ENCODE results near the gene APCDD1. TPM values are rescaled to one million over a fixed set of nuclear protein-coding genes. Genes with fewer than 3 reads are reported as not detected.
A peak's percentile ranks its signal among the peaks of the same experiment; 100 is the strongest.

Gene APCDD1
- polyA plus RNA-seq, 2 donors, result 16.2 to 43.1 TPM

DNA sequence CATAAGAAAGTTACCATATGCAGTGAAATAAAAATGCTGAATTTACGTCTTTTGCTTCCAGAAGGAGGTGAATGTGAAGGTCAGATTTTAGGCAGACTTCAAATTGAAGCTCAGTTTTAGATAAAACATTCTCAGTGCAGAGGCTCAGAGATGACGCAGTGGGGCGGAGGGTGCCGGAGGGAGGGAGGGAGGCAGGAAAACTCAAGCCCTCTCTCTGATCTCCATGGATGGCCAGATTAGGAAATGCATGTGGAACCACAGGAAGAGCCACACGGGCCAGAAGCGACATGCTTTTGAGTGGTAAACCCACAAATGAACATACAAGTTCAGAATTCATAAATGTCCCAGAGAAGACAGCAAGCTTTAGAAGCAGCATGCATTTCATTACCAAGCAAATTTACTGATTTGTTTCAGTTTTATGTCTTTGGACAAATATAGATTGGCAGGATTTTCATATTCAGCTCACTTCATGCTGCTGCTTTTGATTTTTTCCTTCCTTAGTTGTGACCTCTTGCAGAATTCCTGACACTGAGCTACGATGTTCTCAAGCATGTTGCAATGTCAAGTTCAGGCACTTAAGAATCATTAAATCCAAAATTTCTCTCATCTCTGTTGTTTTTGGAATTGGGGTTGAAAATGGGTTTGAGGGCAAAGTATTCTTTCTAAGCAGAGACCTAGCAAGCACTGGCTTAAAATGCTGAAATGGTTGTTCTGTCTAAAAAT, 29.7 kb upstream of the APCDD1 start:
- H3K27ac ChIP-seq (ENCODE audit: low read depth in 2 of 2, low read length in 1 of 2), result no peak overlapping the region
- WGBS, 2 donors, result 66 to 69% methylated on average over 7 of the region's 7 CpGs

GRCh38 chr18:10430677-10431076, 23.8 kb upstream of the APCDD1 start:
- no peak overlapping the region for H3K27ac ChIP-seq (ENCODE audit: low read depth in 2 of 2, low read length in 1 of 2)
- no peaks in the 10 kb centered on the region for H3K9me3 ChIP-seq (ENCODE audit: control insufficient read depth in 2 of 2, insufficient read depth in 1 of 2, low read depth in 1 of 2, low read length in 1 of 2)
- no peaks in the 10 kb centered on the region for H3K36me3 ChIP-seq (ENCODE audit: control insufficient read depth in 2 of 2, insufficient read depth in 2 of 2, low read length in 1 of 2)
- H3K4me1 ChIP-seq (ENCODE audit: control insufficient read depth in 2 of 2, insufficient read depth in 2 of 2, low read length in 1 of 2), result peaks cover 2 to 11% of the 10 kb centered on the region in 2 donors
- no peaks in the 10 kb centered on the region for H3K27me3 ChIP-seq (ENCODE audit: control insufficient read depth in 1 of 2, insufficient read depth in 2 of 2, low read length in 2 of 2)
- no peak overlapping the region for H3K4me3 ChIP-seq (ENCODE audit: low read depth in 1 of 2, low read length in 2 of 2)
- WGBS, 2 donors, result 31 to 68% methylated on average over 4 of the region's 4 CpGs

More for the DNA sequence above, 29.7 kb upstream of the APCDD1 start:
- Histone ChIP-seq H3K9me3 (ENCODE audit: control insufficient read depth in 2 of 2, insufficient read depth in 1 of 2, low read depth in 1 of 2, low read length in 1 of 2) (no peaks in the 10 kb centered on the region), H3K4me3 (ENCODE audit: low read depth in 1 of 2, low read length in 2 of 2) (no peak overlapping the region), H3K36me3 (ENCODE audit: control insufficient read depth in 2 of 2, insufficient read depth in 2 of 2, low read length in 1 of 2) (no peaks in the 10 kb centered on the region), H3K4me1 (ENCODE audit: control insufficient read depth in 2 of 2, insufficient read depth in 2 of 2, low read length in 1 of 2) (peaks cover 3 to 4% of the 10 kb centered on the region in 2 donors), H3K27me3 (ENCODE audit: control insufficient read depth in 1 of 2, insufficient read depth in 2 of 2, low read length in 2 of 2) (no peaks in the 10 kb centered on the region)

DNA sequence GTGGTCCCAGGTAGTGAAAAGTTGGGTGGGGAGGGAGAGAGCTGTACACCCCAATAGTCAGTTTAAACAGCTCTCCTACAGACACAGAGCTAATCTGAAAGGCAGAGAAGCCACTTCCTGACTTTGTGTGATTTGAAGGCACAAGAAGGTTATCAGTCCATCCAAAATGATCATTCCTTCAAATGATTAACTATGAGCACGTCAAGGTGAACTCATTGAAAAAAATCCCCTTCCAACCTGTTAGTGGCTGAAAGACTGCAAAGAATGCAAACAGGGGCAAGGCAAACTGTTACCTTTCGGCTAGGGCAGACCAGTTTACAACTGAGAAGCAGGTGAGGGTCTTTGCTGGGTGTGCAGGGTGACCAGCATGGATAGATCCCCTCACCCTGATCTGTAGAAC, 22.8 kb upstream of the APCDD1 start:
- Histone ChIP-seq H3K4me1 (ENCODE audit: control insufficient read depth in 2 of 2, insufficient read depth in 2 of 2, low read length in 1 of 2) (peaks cover 2 to 11% of the 10 kb centered on the region in 2 donors), H3K9me3 (ENCODE audit: control insufficient read depth in 2 of 2, insufficient read depth in 1 of 2, low read depth in 1 of 2, low read length in 1 of 2) (no peaks in the 10 kb centered on the region), H3K27ac (ENCODE audit: low read depth in 2 of 2, low read length in 1 of 2) (peak overlapping the region in 1 of 2 donors; percentile 83), H3K4me3 (ENCODE audit: low read depth in 1 of 2, low read length in 2 of 2) (no peak overlapping the region), H3K27me3 (ENCODE audit: control insufficient read depth in 1 of 2, insufficient read depth in 2 of 2, low read length in 2 of 2) (no peaks in the 10 kb centered on the region), H3K36me3 (ENCODE audit: control insufficient read depth in 2 of 2, insufficient read depth in 2 of 2, low read length in 1 of 2) (no peaks in the 10 kb centered on the region)
- 60 to 65% methylated on average over 2 of the region's 2 CpGs for WGBS, 2 donors

DNA sequence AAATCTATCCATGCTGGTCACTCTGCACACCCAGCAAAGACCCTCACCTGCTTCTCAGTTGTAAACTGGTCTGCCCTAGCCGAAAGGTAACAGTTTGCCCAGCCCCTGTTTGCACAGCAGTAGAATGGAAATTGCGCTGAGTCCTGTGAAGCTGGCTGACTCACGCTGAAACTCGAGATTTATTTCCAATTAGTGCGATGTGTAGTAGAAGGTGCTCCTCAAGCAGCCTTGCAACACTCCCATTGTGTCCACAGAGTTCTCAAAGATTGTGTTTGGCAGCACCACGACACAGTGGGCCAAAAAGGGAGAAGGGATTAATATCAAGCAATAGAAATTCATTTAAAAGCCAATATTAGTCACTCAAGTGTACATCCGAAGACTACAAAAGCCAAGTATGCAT, 21.7 kb upstream of the APCDD1 start:
- H3K27me3 ChIP-seq (ENCODE audit: control insufficient read depth in 1 of 2, insufficient read depth in 2 of 2, low read length in 2 of 2), result no peaks in the 10 kb centered on the region
- peak overlapping the region; percentile 52 to 83 for H3K27ac ChIP-seq (ENCODE audit: low read depth in 2 of 2, low read length in 1 of 2)
- no peak overlapping the region for H3K4me3 ChIP-seq (ENCODE audit: low read depth in 1 of 2, low read length in 2 of 2)
- 46 to 60% methylated on average over 7 of the region's 7 CpGs for WGBS, 2 donors
- no peaks in the 10 kb centered on the region for H3K36me3 ChIP-seq (ENCODE audit: control insufficient read depth in 2 of 2, insufficient read depth in 2 of 2, low read length in 1 of 2)
- peaks cover 2 to 11% of the 10 kb centered on the region in 2 donors for H3K4me1 ChIP-seq (ENCODE audit: control insufficient read depth in 2 of 2, insufficient read depth in 2 of 2, low read length in 1 of 2)
- H3K9me3 ChIP-seq (ENCODE audit: control insufficient read depth in 2 of 2, insufficient read depth in 1 of 2, low read depth in 1 of 2, low read length in 1 of 2), result no peaks in the 10 kb centered on the region

DNA sequence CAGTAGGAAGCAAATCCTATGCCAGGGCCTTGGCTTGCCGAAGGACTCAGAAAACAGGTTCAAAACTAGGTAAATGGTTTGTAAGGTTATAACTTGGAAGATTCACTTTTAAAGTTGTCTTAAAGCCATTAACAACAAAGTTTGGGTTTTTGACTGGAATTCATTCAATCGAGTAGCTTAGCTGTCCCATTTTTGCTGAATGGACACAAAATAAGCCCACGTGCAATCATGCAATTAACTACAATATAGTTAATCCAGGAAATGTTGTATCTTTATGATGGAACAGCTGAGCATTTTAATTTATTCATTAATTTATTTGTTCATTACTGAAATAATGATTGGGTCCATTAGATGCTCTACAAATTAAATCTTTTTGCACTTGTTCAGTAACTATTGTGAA, 18.3 kb upstream of the APCDD1 start:
- Histone ChIP-seq H3K9me3 (ENCODE audit: control insufficient read depth in 2 of 2, insufficient read depth in 1 of 2, low read depth in 1 of 2, low read length in 1 of 2) (no peaks in the 10 kb centered on the region), H3K27ac (ENCODE audit: low read depth in 2 of 2, low read length in 1 of 2) (no peak overlapping the region), H3K36me3 (ENCODE audit: control insufficient read depth in 2 of 2, insufficient read depth in 2 of 2, low read length in 1 of 2) (no peaks in the 10 kb centered on the region), H3K27me3 (ENCODE audit: control insufficient read depth in 1 of 2, insufficient read depth in 2 of 2, low read length in 2 of 2) (no peaks in the 10 kb centered on the region), H3K4me1 (ENCODE audit: control insufficient read depth in 2 of 2, insufficient read depth in 2 of 2, low read length in 1 of 2) (peaks cover 2 to 11% of the 10 kb centered on the region in 2 donors), H3K4me3 (ENCODE audit: low read depth in 1 of 2, low read length in 2 of 2) (no peak overlapping the region)
- 91 to 93% methylated on average over 3 of the region's 3 CpGs for WGBS, 2 donors

GRCh38 chr18:10437837-10438236, 16.6 kb upstream of the APCDD1 start:
- no peaks in the 10 kb centered on the region for H3K27me3 ChIP-seq (ENCODE audit: control insufficient read depth in 1 of 2, insufficient read depth in 2 of 2, low read length in 2 of 2)
- no peak overlapping the region for H3K27ac ChIP-seq (ENCODE audit: low read depth in 2 of 2, low read length in 1 of 2)
- H3K4me1 ChIP-seq (ENCODE audit: control insufficient read depth in 2 of 2, insufficient read depth in 2 of 2, low read length in 1 of 2), result peaks cover 0 to 7% of the 10 kb centered on the region in 2 donors
- no peaks in the 10 kb centered on the region for H3K36me3 ChIP-seq (ENCODE audit: control insufficient read depth in 2 of 2, insufficient read depth in 2 of 2, low read length in 1 of 2)
- no peak overlapping the region for H3K4me3 ChIP-seq (ENCODE audit: low read depth in 1 of 2, low read length in 2 of 2)
- H3K9me3 ChIP-seq (ENCODE audit: control insufficient read depth in 2 of 2, insufficient read depth in 1 of 2, low read depth in 1 of 2, low read length in 1 of 2), result no peaks in the 10 kb centered on the region

DNA sequence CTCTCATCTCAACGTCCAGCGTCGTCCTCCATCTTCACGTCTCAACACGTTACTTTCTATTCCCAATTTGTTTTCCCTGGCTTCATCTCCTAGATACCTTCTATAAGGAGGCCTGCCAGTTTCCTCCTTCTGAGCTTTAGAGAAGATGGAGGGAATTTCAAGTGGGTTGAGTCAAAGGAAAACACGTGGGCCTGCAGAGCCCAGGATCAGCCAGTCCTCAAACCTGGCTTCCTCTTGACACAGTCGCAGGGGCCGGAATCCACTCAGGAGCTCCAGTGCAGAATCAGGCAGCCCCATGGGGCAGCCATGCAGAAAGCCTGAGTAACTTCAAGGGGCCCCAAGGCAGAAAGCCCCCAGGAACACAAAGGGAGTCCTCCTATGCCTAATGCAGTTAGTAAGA, 14.5 kb upstream of the APCDD1 start:
- WGBS, 2 donors, result 80 to 91% methylated on average over 8 of the region's 8 CpGs
- Histone ChIP-seq H3K9me3 (ENCODE audit: control insufficient read depth in 2 of 2, insufficient read depth in 1 of 2, low read depth in 1 of 2, low read length in 1 of 2) (no peaks in the 10 kb centered on the region), H3K27ac (ENCODE audit: low read depth in 2 of 2, low read length in 1 of 2) (no peak overlapping the region), H3K4me3 (ENCODE audit: low read depth in 1 of 2, low read length in 2 of 2) (no peak overlapping the region), H3K4me1 (ENCODE audit: control insufficient read depth in 2 of 2, insufficient read depth in 2 of 2, low read length in 1 of 2) (no peaks in the 10 kb centered on the region), H3K27me3 (ENCODE audit: control insufficient read depth in 1 of 2, insufficient read depth in 2 of 2, low read length in 2 of 2) (no peaks in the 10 kb centered on the region), H3K36me3 (ENCODE audit: control insufficient read depth in 2 of 2, insufficient read depth in 2 of 2, low read length in 1 of 2) (no peaks in the 10 kb centered on the region)

DNA sequence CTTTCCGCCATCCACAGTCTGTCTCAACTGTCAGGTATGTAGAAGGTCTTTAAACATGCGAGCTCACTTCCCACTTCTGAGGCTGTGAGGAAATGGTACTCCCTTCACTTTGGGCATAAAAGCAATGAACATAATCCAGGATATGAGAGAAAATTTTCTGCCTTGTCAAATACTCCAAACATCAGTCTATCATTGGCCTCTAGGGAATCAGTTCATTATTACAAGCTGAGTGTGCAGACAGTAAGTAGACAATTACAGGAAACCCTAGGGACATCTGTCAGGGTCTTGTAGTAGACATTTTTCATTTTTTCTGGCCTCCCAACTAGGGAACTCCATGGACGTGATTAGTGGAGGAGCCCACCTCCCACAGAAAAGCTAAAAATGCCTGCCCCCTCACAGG, 13.6 kb upstream of the APCDD1 start:
- no peaks in the 10 kb centered on the region for H3K36me3 ChIP-seq (ENCODE audit: control insufficient read depth in 2 of 2, insufficient read depth in 2 of 2, low read length in 1 of 2)
- 87 to 88% methylated on average over 3 of the region's 3 CpGs for WGBS, 2 donors
- no peaks in the 10 kb centered on the region for H3K27me3 ChIP-seq (ENCODE audit: control insufficient read depth in 1 of 2, insufficient read depth in 2 of 2, low read length in 2 of 2)
- H3K9me3 ChIP-seq (ENCODE audit: control insufficient read depth in 2 of 2, insufficient read depth in 1 of 2, low read depth in 1 of 2, low read length in 1 of 2), result no peaks in the 10 kb centered on the region
- H3K27ac ChIP-seq (ENCODE audit: low read depth in 2 of 2, low read length in 1 of 2), result no peak overlapping the region
- peaks cover 0 to 2% of the 10 kb centered on the region in 2 donors for H3K4me1 ChIP-seq (ENCODE audit: control insufficient read depth in 2 of 2, insufficient read depth in 2 of 2, low read length in 1 of 2)
- no peak overlapping the region for H3K4me3 ChIP-seq (ENCODE audit: low read depth in 1 of 2, low read length in 2 of 2)

DNA sequence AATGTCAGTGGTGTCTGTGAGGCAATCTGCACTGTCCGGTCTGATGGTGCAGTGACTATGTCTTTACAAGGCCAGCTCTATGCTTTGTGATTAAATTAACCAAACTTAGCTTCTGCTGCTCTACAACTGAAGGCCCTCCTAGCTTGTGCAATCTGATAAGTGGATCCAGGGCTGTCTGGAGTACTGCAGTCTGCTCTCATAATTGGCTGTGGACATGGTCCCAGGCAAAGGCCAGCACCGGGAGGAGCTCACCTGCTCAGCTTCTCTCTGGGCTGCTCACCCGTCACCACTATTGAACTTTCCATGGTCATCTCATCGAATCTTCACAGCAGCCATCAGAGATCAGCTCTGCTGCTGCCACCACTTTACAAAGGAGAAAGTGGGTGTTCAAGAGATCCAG, 13.0 kb upstream of the APCDD1 start:
- WGBS, 2 donors, result 86 to 94% methylated on average over 4 of the region's 4 CpGs
- Histone ChIP-seq H3K4me3 (ENCODE audit: low read depth in 1 of 2, low read length in 2 of 2) (no peak overlapping the region), H3K4me1 (ENCODE audit: control insufficient read depth in 2 of 2, insufficient read depth in 2 of 2, low read length in 1 of 2) (peaks cover 0 to 2% of the 10 kb centered on the region in 2 donors), H3K27ac (ENCODE audit: low read depth in 2 of 2, low read length in 1 of 2) (no peak overlapping the region), H3K36me3 (ENCODE audit: control insufficient read depth in 2 of 2, insufficient read depth in 2 of 2, low read length in 1 of 2) (no peaks in the 10 kb centered on the region), H3K9me3 (ENCODE audit: control insufficient read depth in 2 of 2, insufficient read depth in 1 of 2, low read depth in 1 of 2, low read length in 1 of 2) (no peaks in the 10 kb centered on the region), H3K27me3 (ENCODE audit: control insufficient read depth in 1 of 2, insufficient read depth in 2 of 2, low read length in 2 of 2) (no peaks in the 10 kb centered on the region)

DNA sequence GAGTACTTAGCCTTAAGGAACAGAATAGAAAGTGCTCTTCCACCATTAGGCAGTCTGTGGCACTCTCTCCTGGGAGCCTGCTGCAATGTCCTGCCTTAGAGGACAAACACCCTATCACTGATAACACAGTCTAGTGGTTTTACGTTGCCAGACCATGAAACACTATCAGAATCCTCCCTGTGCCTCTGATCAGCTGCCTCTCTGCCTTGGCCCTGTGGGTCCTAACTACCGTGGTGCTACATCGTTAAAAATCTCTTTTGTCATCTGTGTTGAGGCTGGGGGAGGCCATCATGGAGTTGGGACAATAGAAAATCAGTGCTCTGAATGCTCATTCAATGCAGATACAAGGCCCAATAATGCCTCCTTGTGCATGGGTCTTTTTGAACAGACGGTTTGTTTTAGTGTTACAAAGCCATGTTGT, 11.9 kb upstream of the APCDD1 start:
- H3K9me3 ChIP-seq (ENCODE audit: control insufficient read depth in 2 of 2, insufficient read depth in 1 of 2, low read depth in 1 of 2, low read length in 1 of 2), result no peaks in the 10 kb centered on the region
- H3K36me3 ChIP-seq (ENCODE audit: control insufficient read depth in 2 of 2, insufficient read depth in 2 of 2, low read length in 1 of 2), result no peaks in the 10 kb centered on the region
- no peak overlapping the region for H3K27ac ChIP-seq (ENCODE audit: low read depth in 2 of 2, low read length in 1 of 2)
- no peaks in the 10 kb centered on the region for H3K27me3 ChIP-seq (ENCODE audit: control insufficient read depth in 1 of 2, insufficient read depth in 2 of 2, low read length in 2 of 2)
- peaks cover 0 to 2% of the 10 kb centered on the region in 2 donors for H3K4me1 ChIP-seq (ENCODE audit: control insufficient read depth in 2 of 2, insufficient read depth in 2 of 2, low read length in 1 of 2)
- 83 to 88% methylated on average over 4 of the region's 4 CpGs for WGBS, 2 donors
- no peak overlapping the region for H3K4me3 ChIP-seq (ENCODE audit: low read depth in 1 of 2, low read length in 2 of 2)

Measured in esophagus (tissue), 2 donors.